ENCODE data around the gene LRIT3.

LRIT3 gene

DNA sequence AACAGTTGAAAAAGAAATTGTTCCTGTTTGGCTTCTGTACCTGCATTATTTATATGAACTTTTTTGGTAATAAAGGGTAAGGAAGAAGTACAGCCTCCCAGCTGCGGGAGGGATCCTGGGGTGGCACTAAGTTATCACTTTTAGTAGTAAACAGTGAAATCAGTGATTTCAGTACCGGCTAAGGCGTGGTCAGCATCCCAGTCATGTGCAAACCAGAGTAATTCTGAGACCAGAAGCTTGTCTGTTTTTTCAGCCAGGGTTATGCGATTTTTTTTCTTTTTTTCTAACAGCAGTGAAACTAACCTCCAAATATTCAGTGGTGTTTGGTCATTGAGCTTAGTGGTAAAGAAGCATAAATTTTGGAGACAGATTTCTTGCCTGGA is 68.1 kb downstream of the LRIT3 start:
- TF ChIP-seq, protein P1, sequence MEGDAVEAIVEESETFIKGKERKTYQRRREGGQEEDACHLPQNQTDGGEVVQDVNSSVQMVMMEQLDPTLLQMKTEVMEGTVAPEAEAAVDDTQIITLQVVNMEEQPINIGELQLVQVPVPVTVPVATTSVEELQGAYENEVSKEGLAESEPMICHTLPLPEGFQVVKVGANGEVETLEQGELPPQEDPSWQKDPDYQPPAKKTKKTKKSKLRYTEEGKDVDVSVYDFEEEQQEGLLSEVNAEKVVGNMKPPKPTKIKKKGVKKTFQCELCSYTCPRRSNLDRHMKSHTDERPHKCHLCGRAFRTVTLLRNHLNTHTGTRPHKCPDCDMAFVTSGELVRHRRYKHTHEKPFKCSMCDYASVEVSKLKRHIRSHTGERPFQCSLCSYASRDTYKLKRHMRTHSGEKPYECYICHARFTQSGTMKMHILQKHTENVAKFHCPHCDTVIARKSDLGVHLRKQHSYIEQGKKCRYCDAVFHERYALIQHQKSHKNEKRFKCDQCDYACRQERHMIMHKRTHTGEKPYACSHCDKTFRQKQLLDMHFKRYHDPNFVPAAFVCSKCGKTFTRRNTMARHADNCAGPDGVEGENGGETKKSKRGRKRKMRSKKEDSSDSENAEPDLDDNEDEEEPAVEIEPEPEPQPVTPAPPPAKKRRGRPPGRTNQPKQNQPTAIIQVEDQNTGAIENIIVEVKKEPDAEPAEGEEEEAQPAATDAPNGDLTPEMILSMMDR (IDR thresholded peaks at IDR 0.05; ENCODE audit: borderline replicate concordance, insufficient read depth, low read depth, low read length) = no peak
- no peak overlapping the region for H3K4me3 ChIP-seq (ENCODE audit: low read depth, low read length)

- H3K4me3 ChIP-seq (ENCODE audit: low read depth, low read length) = no peak overlapping the region
- TF ChIP-seq, protein P1 (IDR thresholded peaks at IDR 0.05; ENCODE audit: borderline replicate concordance, insufficient read depth, low read depth, low read length) = no peak
These were observed 73.5 kb downstream of the LRIT3 start for GRCh38 chr4:109921384-109921808.
